ENCODE data around the gene SEC24D.

Gene SEC24D

GRCh38 chr4:118765399-118765798 lies 70.5 kb downstream of the SEC24D start:
- TF ChIP-seq CTCF (IDR thresholded peaks at IDR 0.05; ENCODE audit: low read length) (no peak), EZH2 (IDR thresholded peaks at IDR 0.05; ENCODE audit: borderline replicate concordance, low read length) (no peak)
- Histone ChIP-seq H3K9me2 (ENCODE audit: low read depth, low read length) (no peaks in the 10 kb centered on the region), H3K9ac (ENCODE audit: low read length) (no peak overlapping the region), H3F3A (ENCODE audit: insufficient read depth, low read length) (no peaks in the 10 kb centered on the region), H3K4me3 (ENCODE audit: low read depth, low read length, poor library complexity, severe bottlenecking) (no peak overlapping the region), H3K27me3 (ENCODE audit: insufficient read depth, low read length) (no peaks in the 10 kb centered on the region), H3K4me1 (ENCODE audit: insufficient read depth, low read length, severe bottlenecking) (peaks cover 8% of the 10 kb centered on the region), H3K36me3 (ENCODE audit: insufficient read depth, low read length) (peaks cover 14% of the 10 kb centered on the region; the same call in 1 of the 2 replicates), H4K20me1 (ENCODE audit: insufficient read depth, low read length) (no peaks in the 10 kb centered on the region), H3K4me2 (ENCODE audit: low read length) (no peak overlapping the region), H2AFZ (ENCODE audit: low read length) (no peak overlapping the region), H3K79me2 (ENCODE audit: insufficient read depth, low read length) (no peaks in the 10 kb centered on the region), H3K27ac (ENCODE audit: low read depth, low read length, poor library complexity, severe bottlenecking) (no peak overlapping the region), H3K9me3 (ENCODE audit: low read length) (no peaks in the 10 kb centered on the region)

GRCh38 chr4:118762730-118763477 lies 73.0 kb downstream of the SEC24D start:
- Histone ChIP-seq H3K4me2 (ENCODE audit: low read length) (no peak overlapping the region), H3F3A (ENCODE audit: insufficient read depth, low read length) (no peaks in the 10 kb centered on the region), H3K9ac (ENCODE audit: low read length) (no peak overlapping the region), H3K36me3 (ENCODE audit: insufficient read depth, low read length) (peaks cover 14% of the 10 kb centered on the region; the same call in 1 of the 2 replicates), H3K4me1 (ENCODE audit: insufficient read depth, low read length, severe bottlenecking) (peaks cover 33% of the 10 kb centered on the region), H4K20me1 (ENCODE audit: insufficient read depth, low read length) (no peaks in the 10 kb centered on the region), H3K27me3 (ENCODE audit: insufficient read depth, low read length) (no peaks in the 10 kb centered on the region), H3K9me3 (ENCODE audit: low read length) (no peaks in the 10 kb centered on the region), H3K79me2 (ENCODE audit: insufficient read depth, low read length) (no peaks in the 10 kb centered on the region), H3K9me2 (ENCODE audit: low read depth, low read length) (no peaks in the 10 kb centered on the region), H2AFZ (ENCODE audit: low read length) (no peak overlapping the region), H3K4me3 (ENCODE audit: low read depth, low read length, poor library complexity, severe bottlenecking) (no peak overlapping the region), H3K27ac (ENCODE audit: low read depth, low read length, poor library complexity, severe bottlenecking) (no peak overlapping the region)
- TF ChIP-seq CTCF (IDR thresholded peaks at IDR 0.05; ENCODE audit: low read length) (no peak), EZH2 (IDR thresholded peaks at IDR 0.05; ENCODE audit: borderline replicate concordance, low read length) (no peak)

DNA sequence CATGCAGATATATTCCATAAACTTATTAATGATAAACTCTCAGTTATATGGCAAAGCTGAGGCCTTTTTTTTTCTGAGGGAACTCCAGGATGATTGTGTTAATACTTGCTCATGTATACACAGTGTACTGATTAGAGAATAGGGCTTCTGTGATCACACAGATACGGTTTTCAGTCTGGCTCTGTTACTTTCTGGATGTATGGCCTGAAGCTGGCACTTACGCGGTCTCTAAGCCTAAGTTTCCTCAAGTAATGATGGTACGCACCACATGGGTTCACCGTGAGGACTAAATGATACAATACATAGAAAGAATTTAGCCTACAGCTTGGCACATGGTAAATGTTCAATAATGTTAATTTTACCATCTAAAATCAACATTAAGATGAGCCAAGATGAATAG lies 73.8 kb downstream of the SEC24D start:
- TF ChIP-seq CTCF (IDR thresholded peaks at IDR 0.05; ENCODE audit: low read length) = no peak
- no peak for TF ChIP-seq EZH2 (IDR thresholded peaks at IDR 0.05; ENCODE audit: borderline replicate concordance, low read length)
- H3K9me3 ChIP-seq (ENCODE audit: low read length) = no peaks in the 10 kb centered on the region
- H3K36me3 ChIP-seq (ENCODE audit: insufficient read depth, low read length) = peaks cover 14% of the 10 kb centered on the region; the same call in 1 of the 2 replicates
- no peak overlapping the region for H3K9ac ChIP-seq (ENCODE audit: low read length)
- H3K4me2 ChIP-seq (ENCODE audit: low read length) = no peak overlapping the region
- H3K4me1 ChIP-seq (ENCODE audit: insufficient read depth, low read length, severe bottlenecking) = peaks cover 33% of the 10 kb centered on the region
- no peaks in the 10 kb centered on the region for H3F3A ChIP-seq (ENCODE audit: insufficient read depth, low read length)
- H3K27ac ChIP-seq (ENCODE audit: low read depth, low read length, poor library complexity, severe bottlenecking) = no peak overlapping the region
- no peak overlapping the region for H2AFZ ChIP-seq (ENCODE audit: low read length)
- no peak overlapping the region for H3K4me3 ChIP-seq (ENCODE audit: low read depth, low read length, poor library complexity, severe bottlenecking)
- H3K9me2 ChIP-seq (ENCODE audit: low read depth, low read length) = no peaks in the 10 kb centered on the region
- H4K20me1 ChIP-seq (ENCODE audit: insufficient read depth, low read length) = no peaks in the 10 kb centered on the region
- no peaks in the 10 kb centered on the region for H3K27me3 ChIP-seq (ENCODE audit: insufficient read depth, low read length)
- no peaks in the 10 kb centered on the region for H3K79me2 ChIP-seq (ENCODE audit: insufficient read depth, low read length)
